HEK293 (cell line): ENCODE data around the gene FLRT1.

Source experiments
- CTCF ChIA-PET: fragments of 350-600 bp; formaldehyde crosslinking; extraction: SDS; loops from one replicate; lab custom pipeline; 2021; ENCODE audit warnings: antibody characterized with exemption; lab: Yijun Ruan, JAX
- POLR2A ChIA-PET: fragments of 300-600 bp; formaldehyde crosslinking; extraction: SDS; loops from one replicate; lab custom pipeline; 2020; ENCODE audit warnings: antibody characterized with exemption, inconsistent platforms; lab: Yijun Ruan, JAX
- H3K27ac ChIP-seq: fragments of 200-500 bp; sonication (Bioruptor generic); 2 replicates; pipeline ENCODE4 v1.5.1; 2014; ENCODE audit warnings: low read depth, low read length, control low read depth, inconsistent platforms; ENCODE audit errors: extremely low read depth
- H3K36me3 ChIP-seq, 2 experiments: fragments of 200-500 bp in 1 of 2; sonication (Bioruptor generic) in 1 of 2; 1 replicate in 1 of 2; 2 replicates in 1 of 2; pipeline ENCODE4 v1.5.1; 2014 to 2017; ENCODE audit warnings: inconsistent platforms in 2 of 2, low read length in 2 of 2; ENCODE audit not compliant: control insufficient read depth in 2 of 2, insufficient read depth in 1 of 2
- H3K4me1 ChIP-seq: fragments of 200-500 bp; sonication (Bioruptor generic); 2 replicates; pipeline ENCODE4 v1.5.1; 2014; ENCODE audit warnings: mild to moderate bottlenecking, low read length, inconsistent platforms; ENCODE audit not compliant: control insufficient read depth, insufficient read depth
- H3K4me3 ChIP-seq: 2 replicates; pipeline ENCODE4 v1.5.1; 2011; ENCODE audit warnings: low read depth, mild to moderate bottlenecking, control low read depth, low read length, moderate library complexity
- H3K9me3 ChIP-seq: fragments of 200-500 bp; sonication (Bioruptor generic); 2 replicates; pipeline ENCODE4 v1.5.1; 2014; ENCODE audit warnings: low read depth, low read length, inconsistent platforms; ENCODE audit not compliant: control insufficient read depth, insufficient read depth
- AEBP2 ChIP-seq: fragments of 450-650 bp; formaldehyde crosslinking; IDR thresholded peaks from 2 replicates; pipeline ENCODE4 v1.5.1; 2016; ENCODE audit warnings: missing biosample characterization, missing genetic modification characterization, borderline replicate concordance
- EGR2 ChIP-seq: fragments of 450-650 bp; formaldehyde crosslinking; IDR thresholded peaks from 2 replicates; pipeline ENCODE4 v1.5.1; 2016; ENCODE audit warnings: low read depth, missing biosample characterization, missing genetic modification characterization
- PBX3 ChIP-seq: sonication (generic); formaldehyde crosslinking; IDR thresholded peaks from 2 replicates; pipeline ENCODE4 v1.8.1; 2022; ENCODE audit warnings: mild to moderate bottlenecking, moderate library complexity, missing genetic modification reagents
- PRDM1 ChIP-seq: fragments of 450-650 bp; formaldehyde crosslinking; IDR thresholded peaks from 2 replicates; pipeline ENCODE4; 2016; ENCODE audit warnings: missing biosample characterization, missing genetic modification characterization
- REST ChIP-seq: fragments of 450-650 bp; formaldehyde crosslinking; IDR thresholded peaks from 2 replicates; pipeline ENCODE4 v1.5.1; 2016; ENCODE audit warnings: missing biosample characterization, missing genetic modification characterization
- ZNF221 ChIP-seq: fragments of 450-650 bp; formaldehyde crosslinking; IDR thresholded peaks from 2 replicates; pipeline ENCODE4 v1.5.1; 2017; ENCODE audit warnings: missing biosample characterization, missing genetic modification characterization, borderline replicate concordance
- ZNF248 ChIP-seq: fragments of 450-650 bp; formaldehyde crosslinking; IDR thresholded peaks from 2 replicates; pipeline ENCODE4 v1.5.1; 2017; ENCODE audit warnings: missing biosample characterization, missing genetic modification characterization
- ZNF335 ChIP-seq: fragments of 450-650 bp; formaldehyde crosslinking; conservative IDR thresholded peaks from 2 replicates; pipeline ENCODE4 v1.5.1; 2016; ENCODE audit warnings: missing biosample characterization, missing genetic modification characterization
- ZNF600 ChIP-seq: fragments of 450-650 bp; formaldehyde crosslinking; IDR thresholded peaks from 2 replicates; pipeline ENCODE4 v1.5.1; 2016; ENCODE audit warnings: missing biosample characterization, missing genetic modification characterization
- ZNF677 ChIP-seq: fragments of 450-650 bp; IDR thresholded peaks from 2 replicates; pipeline ENCODE4 v1.5.0; 2018; ENCODE audit warnings: missing biosample characterization, mild to moderate bottlenecking, missing genetic modification characterization, moderate library complexity
- ZNF704 ChIP-seq: fragments of 450-650 bp; formaldehyde crosslinking; IDR thresholded peaks from 2 replicates; pipeline ENCODE4 v1.5.1; 2016; ENCODE audit warnings: missing biosample characterization, missing genetic modification characterization

The FLRT1 gene

GRCh38 chr11:63986932-63987513, 48.7 kb upstream of the FLRT1 start:
- H3K4me3 ChIP-seq, result peak overlapping the region; percentile 95
- ChIA-PET POLR2A (interaction anchor here (3.5 kb wide), 1 partner anchor 13 kb away, joined by 18 read pairs; no protein-coding TSS in a partner anchor), CTCF (no interaction called here)
- H3K9me3 ChIP-seq, result no peaks in the 10 kb centered on the region
- H3K36me3 ChIP-seq, result peaks cover 4 to 40% of the 10 kb centered on the region in 2 experiments; a peak in 2 of 3 replicates
- H3K27ac ChIP-seq, result peak overlapping the region; percentile 76
- 0 out of 2 replicates have a peak, but pooled peaks cover 2% of the 10 kb centered on the region for H3K4me1 ChIP-seq
- TF ChIP-seq EGR2 (tag by site-specific recombination), result no peak
- peak; percentile 65 for TF ChIP-seq ZNF335 (tag by site-specific recombination)

- POLR2A ChIA-PET, result interaction anchor here (0.6 to 0.8 kb wide), 2 partner anchors 15 to 17 kb away, joined by 3 read pairs; partner anchors contain the start of gene COX8A
- no peak overlapping the region for H3K4me3 ChIP-seq
- TF ChIP-seq ZNF677 (tag by site-specific recombination) (no peak), ZNF248 (no peak), REST (peak; percentile 73)
- CTCF ChIA-PET, result interaction anchor here (0.7 kb wide), 2 partner anchors 8 to 13 kb away, joined by 3 read pairs; no protein-coding TSS in a partner anchor
- no peaks in the 10 kb centered on the region for H3K4me1 ChIP-seq
- peaks cover 8 to 78% of the 10 kb centered on the region in 2 experiments; a peak in 2 of 3 replicates for H3K36me3 ChIP-seq
- H3K9me3 ChIP-seq, result no peaks in the 10 kb centered on the region
- H3K27ac ChIP-seq, result no peak overlapping the region
Observed at GRCh38 chr11:63991558-63991957, 44.2 kb upstream of the FLRT1 start.

- Histone ChIP-seq H3K4me3 (no peak overlapping the region), H3K27ac (no peak overlapping the region)
- CTCF ChIA-PET, result no interaction called here
- POLR2A ChIA-PET, result interaction anchor here (0.7 kb wide), 2 partner anchors 11 to 24 kb away, joined by 6 to 8 read pairs; no protein-coding TSS in a partner anchor
- TF ChIP-seq ZNF221 (tag by site-specific recombination), result no peak
- no peak for TF ChIP-seq PRDM1 (tag by site-specific recombination)
- no peak for TF ChIP-seq AEBP2
- TF ChIP-seq PBX3, result no peak
- TF ChIP-seq ZNF704, result no peak
- no peak for TF ChIP-seq ZNF600 (tag by site-specific recombination)
- TF ChIP-seq, all 188 proteins: peak for 0
- no peaks in the 10 kb centered on the region for H3K9me3 ChIP-seq
- peaks cover 8 to 87% of the 10 kb centered on the region in 2 experiments; a peak in 2 of 3 replicates for H3K36me3 ChIP-seq
- H3K4me1 ChIP-seq, result no peaks in the 10 kb centered on the region
Observed at GRCh38 chr11:63993100-63993499, 42.6 kb upstream of the FLRT1 start.
